ENCODE results near the gene DCDC2B. TPM values are rescaled to one million over a fixed set of nuclear protein-coding genes. Genes with fewer than 3 reads are reported as not detected.

DCDC2B gene
- total RNA-seq, 1 donor from 2014 or later, result 0.11 TPM

GRCh38 chr1:32195972-32196823, 12.7 kb upstream of the DCDC2B start:
- DNase-seq (ENCODE audit: low read depth), result no peak

GRCh38 chr1:32197074-32197473, 11.8 kb upstream of the DCDC2B start:
- DNase-seq (ENCODE audit: low read depth), result peak; percentile 37

DNA sequence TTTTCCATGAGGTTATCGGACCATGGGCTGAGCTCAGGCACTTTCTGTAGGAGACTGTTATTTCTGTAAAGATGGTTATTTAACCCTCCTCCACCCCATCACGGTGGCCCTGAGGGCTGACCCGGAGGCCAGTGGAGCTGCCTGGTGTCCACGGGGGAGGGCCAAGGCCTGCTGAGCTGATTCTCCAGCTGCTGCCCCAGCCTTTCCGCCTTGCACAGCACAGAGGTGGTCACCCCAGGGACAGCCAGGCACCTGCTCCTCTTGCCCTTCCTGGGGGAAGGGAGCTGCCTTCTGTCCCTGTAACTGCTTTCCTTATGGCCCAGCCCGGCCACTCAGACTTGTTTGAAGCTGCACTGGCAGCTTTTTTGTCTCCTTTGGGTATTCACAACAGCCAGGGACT, 11.1 kb upstream of the DCDC2B start:
- DNase-seq (ENCODE audit: low read depth), result peak; percentile 86

DNA sequence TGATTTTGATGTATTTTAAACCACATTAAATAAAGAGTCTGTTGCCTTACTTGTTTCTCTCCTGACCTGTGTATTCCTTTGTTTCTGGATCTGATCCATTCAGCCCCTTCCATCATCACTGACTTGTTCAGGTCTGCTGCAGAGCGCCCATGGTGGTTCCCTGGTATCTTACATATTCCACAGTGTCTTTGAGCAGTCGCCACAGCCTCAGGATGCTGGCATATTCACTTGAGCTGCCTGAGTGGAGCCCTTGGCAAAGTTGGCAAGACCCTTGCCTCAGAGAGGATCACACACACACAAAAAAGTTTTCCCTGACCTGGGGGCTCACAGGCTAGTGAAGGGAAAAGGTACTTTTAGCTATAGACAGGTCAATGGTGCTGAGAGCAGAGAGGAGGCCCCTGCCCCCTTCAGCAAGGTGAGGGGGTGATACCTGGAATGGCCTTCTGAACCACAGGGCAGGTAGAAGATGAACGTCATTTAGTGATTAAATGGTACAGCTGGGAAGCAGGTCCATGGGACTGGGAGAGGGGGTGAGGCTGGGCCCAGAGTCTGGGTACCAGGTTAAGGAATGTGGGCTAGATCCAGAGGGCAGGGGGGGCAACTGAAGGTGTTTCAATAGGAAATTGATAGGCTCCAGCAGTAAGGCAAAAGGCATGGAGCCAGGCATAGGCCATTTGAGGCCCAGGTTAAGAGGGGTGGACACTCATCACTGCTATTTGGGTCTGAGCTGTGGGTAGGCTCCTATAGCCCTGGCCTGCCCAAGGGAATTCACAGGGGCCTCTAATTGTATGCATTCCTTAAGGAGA, 10.4 kb upstream of the DCDC2B start:
- no peak for DNase-seq (ENCODE audit: low read depth)

GRCh38 chr1:32199043-32199716, 9.7 kb upstream of the DCDC2B start:
- DNase-seq (ENCODE audit: low read depth), result peak; percentile 62

DNA sequence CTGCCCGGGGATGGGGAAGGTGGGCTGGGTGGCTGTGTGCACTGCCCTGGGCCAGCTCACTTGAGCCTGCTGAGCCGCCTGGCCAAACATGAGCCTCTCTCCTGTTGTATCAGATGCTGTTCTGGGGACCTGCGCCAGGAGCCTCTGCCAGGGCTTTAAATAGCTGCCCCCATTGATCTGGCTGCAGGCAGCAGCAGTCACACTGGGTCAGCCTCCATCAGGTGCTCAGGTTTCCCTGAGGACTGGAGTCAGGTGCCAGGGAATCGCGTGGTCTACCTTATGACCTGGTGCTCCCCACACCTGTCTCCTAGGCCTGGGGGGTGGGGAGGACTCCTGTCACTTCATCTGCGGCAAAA, 9.2 kb upstream of the DCDC2B start:
- peak; percentile 80 for DNase-seq (ENCODE audit: low read depth)

DNA sequence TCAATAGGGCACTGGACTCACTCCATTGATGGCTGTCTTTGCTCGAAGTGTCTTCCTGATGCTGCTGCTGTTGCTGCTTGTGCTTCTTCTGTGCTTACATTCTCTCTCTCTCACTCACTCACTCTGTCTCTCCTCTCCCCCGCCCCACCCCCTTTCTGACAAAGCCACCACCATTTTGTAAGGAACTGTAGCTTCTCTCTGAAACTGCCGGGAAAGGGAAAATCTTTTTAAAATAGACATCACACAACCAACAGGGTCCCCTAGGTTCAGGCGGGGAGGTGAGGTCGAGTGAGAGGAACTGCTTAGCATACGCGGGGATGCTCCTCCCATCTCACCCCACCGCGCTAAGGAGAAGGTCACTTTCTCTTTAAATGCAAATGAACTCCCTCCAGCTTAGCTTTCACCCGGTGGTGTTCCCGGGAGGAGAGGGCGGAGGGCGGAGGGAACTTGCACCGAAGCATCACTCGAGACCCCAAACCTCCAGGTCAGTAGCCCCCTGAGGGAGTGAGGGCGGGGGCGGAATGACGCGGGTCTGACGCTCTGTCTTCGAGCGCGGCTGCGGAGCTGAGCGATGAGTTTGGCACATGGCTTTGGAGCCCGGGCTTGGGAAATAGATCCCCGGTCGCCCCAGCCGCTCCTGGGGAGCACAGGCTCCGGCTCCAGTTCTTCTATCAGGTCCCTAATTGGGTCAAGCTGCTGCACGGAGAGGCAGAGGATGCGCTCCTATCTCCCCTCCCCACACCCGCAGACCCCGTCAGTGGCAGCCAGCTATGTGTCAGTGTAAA, 8.5 kb upstream of the DCDC2B start, which contains the start of gene CCDC28B:
Gene CCDC28B (plus strand): TSS at position 370 of the 785 bp plus-strand sequence. CDS start 1,341 bp downstream, outside the sequence.
- peak; percentile 73 for DNase-seq (ENCODE audit: low read depth)

DNA sequence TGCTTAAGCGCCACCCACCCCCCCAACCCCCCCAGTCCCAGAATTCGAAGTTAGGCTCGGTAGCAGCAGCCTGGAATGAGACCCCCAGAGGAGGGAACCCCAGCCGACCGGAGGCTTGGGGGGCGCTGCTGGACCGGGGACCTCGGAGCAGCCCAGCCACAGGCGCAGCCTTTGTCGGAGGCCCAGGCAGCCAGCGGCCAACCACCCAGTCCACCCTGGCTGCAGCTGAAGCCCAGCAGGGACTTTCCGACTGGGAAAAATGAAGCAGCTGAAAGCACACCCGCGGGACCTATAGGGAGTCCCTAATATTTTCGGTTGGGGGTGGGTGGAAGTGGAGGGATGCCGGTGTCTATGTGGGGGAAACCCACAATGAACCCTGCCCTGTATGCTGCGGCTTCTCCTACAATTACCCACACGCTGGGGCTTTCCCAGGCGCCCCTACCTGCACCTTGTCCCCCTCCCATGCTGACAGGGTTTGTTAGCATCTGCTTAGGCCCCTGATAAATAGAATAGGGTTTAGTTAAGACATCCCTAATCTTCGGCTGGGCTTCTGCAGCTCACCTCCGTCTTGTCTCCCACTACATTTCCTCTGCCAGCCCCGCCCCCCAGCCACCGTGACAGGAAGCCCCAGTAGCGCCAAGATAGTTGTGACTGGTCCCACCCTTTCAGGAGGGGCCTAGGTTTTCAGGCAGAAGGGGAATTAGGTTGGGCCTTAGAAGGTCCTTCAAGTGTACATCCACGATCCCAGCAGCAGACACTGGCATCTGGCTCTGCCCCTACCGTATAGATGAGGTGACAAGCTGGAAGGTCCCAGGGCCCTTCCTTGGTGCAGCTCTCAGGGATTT, 7.7 kb upstream of the DCDC2B start:
- DNase-seq (ENCODE audit: low read depth), result peak; percentile 67

- no peak for DNase-seq (ENCODE audit: low read depth)
Observed at GRCh38 chr1:32204943-32205361, 3.9 kb upstream of the DCDC2B start.

DNA sequence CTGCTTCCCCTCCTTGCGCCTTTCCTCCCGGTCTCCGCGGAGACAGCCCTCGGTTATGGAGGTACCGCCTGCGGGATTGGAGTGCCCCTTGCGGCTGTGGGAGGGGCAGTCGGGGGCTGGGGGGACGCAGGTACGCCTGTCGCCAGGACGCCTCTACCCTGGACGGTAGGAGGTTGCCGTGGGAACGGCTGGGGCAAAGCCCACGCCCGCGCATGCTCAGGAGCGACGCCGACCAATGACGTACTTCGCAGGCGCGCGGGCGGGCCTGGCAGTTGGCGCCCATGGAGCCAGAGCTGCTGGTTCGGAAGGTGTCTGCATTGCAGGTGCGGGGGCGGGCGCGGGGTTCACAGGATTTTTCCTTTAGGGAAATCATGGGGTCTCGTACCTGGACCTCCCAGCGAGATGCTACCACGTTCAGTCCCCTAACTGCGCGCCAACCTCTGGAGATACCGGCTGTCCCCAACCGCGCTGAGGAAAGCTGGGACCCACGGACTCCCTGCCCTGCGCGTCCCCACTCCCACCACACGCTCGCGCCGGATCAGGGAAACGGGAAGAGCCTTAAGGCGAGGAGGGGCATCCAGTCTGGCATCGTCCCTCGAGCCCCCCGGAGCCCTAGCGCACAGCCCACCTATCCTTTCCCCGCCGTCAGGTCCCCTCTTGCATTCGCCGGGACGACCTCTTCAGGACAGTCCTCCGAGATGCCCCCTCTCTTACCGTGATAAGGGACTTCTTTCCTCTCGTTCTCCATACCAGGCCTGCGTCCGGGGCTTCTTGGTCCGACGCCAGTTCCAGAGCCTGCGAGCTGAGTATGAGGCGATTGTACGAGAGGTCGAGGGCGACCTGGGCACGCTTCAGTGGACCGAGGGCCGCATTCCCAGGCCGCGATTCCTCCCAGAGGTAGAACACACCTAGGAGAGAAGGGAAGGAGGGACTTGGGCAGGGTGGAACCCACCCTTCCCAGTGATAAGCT, 3.2 kb upstream of the DCDC2B start, which contains the start of gene IQCC:
Gene IQCC (plus strand): TSS at position 271 of the 970 bp plus-strand sequence. CDS start 11 bp downstream, at position 282.
- peak; percentile 80 for DNase-seq (ENCODE audit: low read depth)

GRCh38 chr1:32208469-32208868, 420 bp upstream of the DCDC2B start:
- DNase-seq (ENCODE audit: low read depth), result no peak

- peak; percentile 78 for DNase-seq (ENCODE audit: low read depth)
Observed at GRCh38 chr1:32215629-32216480, 7.0 kb downstream of the DCDC2B start.

- DNase-seq (ENCODE audit: low read depth), result no peak
Observed at GRCh38 chr1:32216566-32216965, 7.7 kb downstream of the DCDC2B start.

GRCh38 chr1:32219022-32219421, 10.1 kb downstream of the DCDC2B start:
- no peak for DNase-seq (ENCODE audit: low read depth)

GRCh38 chr1:32220746-32221580, 12.1 kb downstream of the DCDC2B start:
- DNase-seq (ENCODE audit: low read depth), result no peak

- DNase-seq (ENCODE audit: low read depth), result no peak
Observed at GRCh38 chr1:32221581-32221979, 12.7 kb downstream of the DCDC2B start.

Data from myocyte (in vitro differentiated cells).